Cardiac septum (tissue), 1 donor: ENCODE results near the gene DNAJB6. TPM values are rescaled to one million over a fixed set of nuclear protein-coding genes. Genes with fewer than 3 reads are reported as not detected.
A peak's percentile ranks its signal among the peaks of the same experiment; 100 is the strongest.

ENCODE experiments used
- DNase-seq: peaks from one replicate; pipeline ENCODE4 v3.0.0-alpha.2; 2020; ENCODE audit warnings: low spot score
- intact Hi-C: fragments of 100-400 bp; cut with DNase I; formaldehyde crosslinking; loops from one replicate; pipeline ENCODE4 v1.14.0; 2022
- total RNA-seq: library from RNA; stranded (reverse); fragmentation: NEBNext Ultra II Directional; extraction: Animal tissue kit (Norgen Biotek cat#: 25700); gene quantifications from one replicate; pipeline ENCODE4 v1.2.1, GENCODE V29; 2021
- donor health status: DM: no; HTN: no; CAD: no.

The DNAJB6 gene
- total RNA-seq, 1 donor from 2014 or later, result 171 TPM

DNA sequence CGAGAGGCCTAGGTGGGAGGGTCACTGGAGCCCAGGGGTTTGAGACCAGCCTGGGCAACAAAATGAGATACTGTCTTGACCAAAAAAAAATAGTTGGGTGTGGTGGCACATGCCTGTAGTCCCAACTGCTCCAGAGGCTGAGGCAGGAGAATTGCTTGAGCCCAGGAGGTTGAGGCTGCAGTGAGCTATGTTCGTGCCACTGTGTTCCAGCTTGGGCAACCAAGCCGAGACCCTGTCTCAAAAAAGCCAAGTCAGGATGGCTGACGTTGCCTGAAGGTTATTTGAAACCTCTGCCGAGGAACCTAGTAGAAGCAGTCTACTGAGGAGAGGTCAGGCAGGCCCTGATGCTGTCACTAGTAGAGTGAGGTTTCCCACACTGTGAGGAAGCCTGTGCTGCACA is 22.8 kb downstream of the DNAJB6 start:
- DNase-seq, result peak; percentile 41
- intact Hi-C loops, result loop anchor here (5.0 kb wide), 1 partner anchor 33 kb away; no protein-coding TSS in a partner anchor

GRCh38 chr7:157360483-157361025 is 23.8 kb downstream of the DNAJB6 start:
- DNase-seq, result peak; percentile 4
- intact Hi-C loops, result no loop called here

DNA sequence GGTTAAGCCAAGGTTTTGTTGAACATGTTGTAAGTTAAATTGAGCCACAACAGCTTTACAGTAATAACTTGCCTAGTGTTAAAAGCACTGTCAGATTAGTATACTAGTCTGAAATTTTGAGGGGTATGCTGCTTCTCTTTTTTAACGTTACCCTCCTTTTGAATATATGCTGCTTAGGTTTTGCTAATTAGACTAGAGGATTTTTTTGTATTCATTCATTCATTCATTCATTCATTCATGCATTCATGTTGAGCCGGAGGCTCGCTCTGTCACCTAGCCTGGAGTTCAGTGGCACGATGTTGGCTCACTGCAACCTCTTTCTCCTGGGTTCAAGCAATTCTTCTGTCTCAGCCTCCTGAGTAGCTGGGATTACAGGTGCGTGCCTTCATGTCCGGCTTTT is 24.7 kb downstream of the DNAJB6 start:
- intact Hi-C loops, result no loop called here
- no peak for DNase-seq

GRCh38 chr7:157362729-157363128 is 25.9 kb downstream of the DNAJB6 start:
- no peak for DNase-seq
- intact Hi-C loops, result no loop called here

GRCh38 chr7:157366722-157367121 is 29.9 kb downstream of the DNAJB6 start:
- DNase-seq, result peak; percentile 33
- intact Hi-C loops, result no loop called here

GRCh38 chr7:157368955-157369354 is 32.2 kb downstream of the DNAJB6 start:
- intact Hi-C loops, result no loop called here

DNA sequence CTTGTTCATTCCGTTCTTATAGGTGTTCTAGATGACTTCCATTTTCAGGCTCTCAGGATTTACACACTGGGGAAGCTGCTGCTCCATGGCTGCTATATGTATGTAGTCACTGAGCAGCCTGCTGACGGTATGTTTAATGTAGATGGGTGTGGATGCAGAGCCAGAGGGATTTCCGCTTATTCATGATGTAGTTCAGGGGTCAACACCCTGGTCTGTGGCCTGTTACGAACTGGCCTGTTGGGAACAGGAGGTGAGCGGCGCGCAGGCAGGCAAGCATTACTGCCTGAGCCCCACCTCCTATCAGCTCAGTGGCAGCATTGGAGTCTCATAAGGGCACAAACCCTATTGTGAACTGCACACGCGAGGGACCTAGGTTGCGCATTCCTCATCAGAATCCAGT is 33.9 kb downstream of the DNAJB6 start:
- peak; percentile 24 for DNase-seq
- intact Hi-C loops, result no loop called here

More at GRCh38 chr7:157368955-157369354, 32.2 kb downstream of the DNAJB6 start:
- no peak for DNase-seq

DNA sequence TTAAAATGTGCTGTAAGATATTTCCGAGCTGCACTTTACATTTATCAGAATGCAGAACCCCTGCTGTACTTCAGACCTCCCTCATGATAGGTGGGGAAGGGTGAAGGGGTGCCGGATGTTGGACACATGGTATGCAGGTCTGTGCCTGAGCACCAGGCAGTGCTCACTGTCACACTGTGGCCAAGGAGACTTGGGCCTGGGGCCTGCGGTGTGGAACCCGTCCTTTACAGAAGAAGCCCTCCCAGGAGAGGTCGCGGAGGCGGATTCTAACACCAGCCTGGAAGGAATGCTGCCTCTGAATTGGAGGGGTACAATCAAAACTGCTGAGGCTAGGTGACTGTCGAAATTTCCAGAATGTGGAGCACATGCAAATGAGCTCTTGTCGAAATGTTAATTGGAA is 34.5 kb downstream of the DNAJB6 start:
- intact Hi-C loops, result no loop called here
- DNase-seq, result peak; percentile 29

- intact Hi-C loops, result no loop called here
- peak; percentile 70 for DNase-seq
Observed at GRCh38 chr7:157372300-157373232, 35.8 kb downstream of the DNAJB6 start.

DNA sequence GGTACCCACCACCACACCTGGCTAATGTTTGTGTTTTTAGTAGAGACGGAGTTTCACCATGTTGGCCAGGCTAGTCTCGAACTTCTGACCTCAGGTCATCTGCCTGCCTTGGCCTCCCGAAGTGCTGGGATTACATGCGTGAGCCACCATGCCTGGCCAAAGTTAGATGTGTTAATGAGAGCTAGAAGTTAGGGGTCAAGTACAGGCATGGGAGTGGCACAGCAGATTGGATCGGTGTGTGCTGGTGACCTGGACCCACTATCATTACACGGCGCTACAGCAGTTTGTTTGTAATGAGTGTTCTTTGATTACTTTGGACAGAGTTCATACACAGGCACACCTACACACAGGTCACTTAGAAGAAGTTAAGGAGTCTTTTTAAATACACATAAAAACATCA is 36.7 kb downstream of the DNAJB6 start:
- DNase-seq, result peak; percentile 15
- intact Hi-C loops, result no loop called here

GRCh38 chr7:157375410-157375809 is 38.6 kb downstream of the DNAJB6 start:
- no peak for DNase-seq
- intact Hi-C loops, result no loop called here

- intact Hi-C loops, result no loop called here
- DNase-seq, result no peak
Observed at GRCh38 chr7:157377436-157378124, 40.8 kb downstream of the DNAJB6 start.

- intact Hi-C loops, result no loop called here
Observed at GRCh38 chr7:157378390-157378789, 41.6 kb downstream of the DNAJB6 start.

DNA sequence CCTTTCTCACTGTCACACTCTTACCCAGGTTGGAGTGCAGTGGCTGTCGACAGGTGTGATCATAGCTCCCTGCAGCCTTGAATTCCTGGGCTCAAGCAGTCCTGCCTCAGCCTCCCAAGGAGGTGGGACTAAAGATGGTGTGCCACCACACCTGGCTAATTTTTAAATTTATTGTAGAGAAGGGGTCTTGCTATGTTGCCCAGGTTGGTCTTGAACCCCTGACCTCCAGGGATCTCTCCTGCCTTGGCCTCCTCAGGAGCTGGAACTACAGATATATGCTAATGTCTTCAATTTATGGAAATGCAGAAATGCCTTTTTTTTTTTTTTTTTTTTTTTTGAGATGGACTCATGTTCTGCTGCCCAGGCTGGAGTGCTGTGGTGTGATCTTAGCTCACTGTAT is 42.7 kb downstream of the DNAJB6 start:
- intact Hi-C loops, result no loop called here
- no peak for DNase-seq

More at GRCh38 chr7:157378390-157378789, 41.6 kb downstream of the DNAJB6 start:
- DNase-seq, result no peak

DNA sequence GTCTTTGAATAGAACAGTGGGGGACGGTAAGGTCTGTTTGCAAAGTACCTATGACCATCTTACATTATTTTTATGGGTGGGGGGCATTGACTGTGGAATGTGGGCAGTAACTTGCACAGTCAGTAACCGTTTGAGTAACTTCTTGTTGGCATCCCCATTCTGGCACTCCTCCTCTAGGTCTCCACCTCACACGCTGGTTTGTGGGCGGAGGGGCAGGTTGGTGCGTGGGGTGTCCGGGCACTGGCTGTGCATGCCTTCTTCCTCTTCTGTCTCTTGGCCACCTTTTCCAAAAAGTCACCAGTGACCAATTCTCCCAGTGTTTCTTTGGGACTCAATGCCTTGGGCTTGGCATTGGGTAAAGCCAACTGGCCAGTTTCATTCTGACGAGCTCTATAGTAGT is 43.6 kb downstream of the DNAJB6 start:
- intact Hi-C loops, result no loop called here
- DNase-seq, result no peak

DNA sequence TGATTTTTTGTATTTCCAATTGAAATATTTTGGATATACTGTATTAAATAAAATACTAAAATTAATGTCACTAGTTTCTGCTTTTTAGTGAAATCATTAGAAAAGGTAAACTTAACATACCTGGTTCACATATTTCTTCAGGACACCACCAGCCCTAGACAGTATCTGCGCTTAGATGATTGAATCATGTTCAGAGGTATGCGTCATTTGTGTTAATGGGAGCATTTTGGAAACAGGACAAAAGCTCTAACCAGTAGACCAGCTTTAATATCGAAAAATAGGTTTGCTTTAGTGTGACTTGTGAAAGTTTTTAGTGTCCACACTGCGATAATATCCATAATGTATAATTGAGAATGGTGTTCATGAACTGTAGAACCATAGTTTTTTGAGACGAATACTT is 47.1 kb downstream of the DNAJB6 start:
- intact Hi-C loops, result no loop called here
- DNase-seq, result no peak

DNA sequence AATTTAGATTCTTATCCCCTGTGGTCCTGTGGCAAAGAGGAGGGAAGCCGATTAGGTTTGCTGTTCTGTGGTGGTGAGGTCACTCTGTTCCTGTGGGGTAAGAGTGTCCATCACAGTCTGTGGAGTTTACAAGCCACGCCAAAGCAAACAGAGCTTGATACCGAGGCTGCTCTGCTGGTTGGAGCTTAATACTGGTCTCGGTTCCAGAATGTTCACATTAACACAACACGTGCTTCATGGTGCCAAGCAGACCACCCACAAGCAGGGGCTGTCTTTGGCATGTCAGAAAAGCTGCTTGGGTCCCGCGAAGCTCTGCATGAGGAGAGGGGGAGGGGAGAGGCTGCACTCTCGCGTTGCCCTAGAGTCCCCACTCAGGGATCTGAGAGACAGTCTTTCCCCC is 47.5 kb downstream of the DNAJB6 start:
- DNase-seq, result no peak
- intact Hi-C loops, result no loop called here

DNA sequence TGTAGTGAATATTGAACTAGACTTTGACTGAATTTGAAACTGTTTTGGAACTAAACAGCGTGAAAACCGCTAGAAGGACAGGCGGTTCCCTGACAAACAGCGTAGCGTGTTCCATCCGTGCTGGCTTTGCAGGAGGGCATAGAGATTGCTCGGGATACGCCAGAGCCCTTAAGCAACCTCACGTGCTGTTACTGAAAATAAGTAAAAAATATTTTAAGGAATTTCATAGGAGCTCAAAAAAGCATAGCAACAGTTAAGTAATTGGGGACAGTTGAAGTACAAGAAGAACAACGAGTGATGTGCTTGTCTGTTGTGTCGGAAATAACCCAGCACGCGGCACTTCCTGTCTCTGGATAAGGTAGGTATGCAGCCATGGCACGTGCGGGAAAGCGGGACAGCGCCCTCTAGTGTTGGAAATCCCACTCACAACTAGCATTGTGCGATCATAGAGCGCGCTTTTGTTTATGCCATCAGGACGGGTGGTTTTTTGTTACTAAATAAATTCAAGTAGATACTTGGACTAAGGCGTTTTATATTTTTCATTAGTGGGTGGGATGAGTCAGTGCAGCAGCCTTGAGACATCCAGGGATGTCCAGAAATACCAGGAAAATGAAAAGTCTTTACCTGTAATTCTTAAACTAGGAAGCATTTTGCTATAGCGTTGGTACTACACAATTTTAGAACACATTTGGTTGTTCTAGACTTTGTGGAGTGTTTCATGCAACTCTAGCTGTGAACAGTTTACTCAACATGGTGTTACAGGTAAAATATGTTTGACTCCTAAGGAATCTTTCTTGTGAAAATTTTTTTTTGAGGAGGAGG is 50.4 kb downstream of the DNAJB6 start:
- DNase-seq, result peak; percentile 95
- intact Hi-C loops, result no loop called here

DNA sequence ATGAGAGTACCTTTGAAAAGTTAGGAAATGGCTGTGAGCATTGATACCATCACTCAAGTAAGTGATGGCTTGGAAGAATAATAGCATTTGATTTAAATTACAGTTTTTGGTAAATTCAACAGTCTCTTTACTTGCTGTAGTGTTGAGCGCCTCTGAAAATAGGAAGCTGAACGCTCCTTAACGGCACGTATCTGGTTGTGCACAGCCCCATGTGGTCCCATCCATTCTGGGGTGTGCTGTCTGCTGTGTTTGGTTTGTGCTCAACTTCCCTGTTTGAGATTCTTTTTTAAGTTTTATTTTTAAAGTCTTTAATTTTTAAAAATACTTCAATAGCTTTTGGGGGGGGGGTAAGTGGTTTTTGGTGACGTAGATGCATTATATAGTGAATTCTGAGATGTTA is 51.5 kb downstream of the DNAJB6 start:
- intact Hi-C loops, result loop anchor here (2.0 kb wide), 1 partner anchor 48 kb away; no protein-coding TSS in a partner anchor

More for the DNA sequence above, 51.5 kb downstream of the DNAJB6 start:
- DNase-seq, result peak; percentile 10
